Measurements from ENCODE around the gene FTH1. TPM values are rescaled to one million over a fixed set of nuclear protein-coding genes. Genes with fewer than 3 reads are reported as not detected.

Gene FTH1
- total RNA-seq, 2 experiments from 2014 or later: 2,313 to 2,400 TPM

- intact Hi-C loops (cut with DNase I, micrococcal nuclease): loop anchor here in 1 of 2 experiments (5.0 kb wide), 1 partner anchor 52 kb away; no protein-coding TSS in a partner anchor
- H3K4me1 ChIP-seq (ENCODE audit: insufficient read depth, low read length): peaks cover 8% of the 10 kb centered on the region
- peaks cover 24% of the 10 kb centered on the region for H3K27me3 Mint-ChIP-seq
- no peaks in the 10 kb centered on the region for H3K9me3 Mint-ChIP-seq
- no peaks in the 10 kb centered on the region for H3K9me3 ChIP-seq (ENCODE audit: control insufficient read depth in 1 of 2, insufficient read depth in 1 of 2, low read length in 2 of 2)
- ATAC-seq (ENCODE audit: poor library complexity) (peak; percentile 62), DNase-seq (peak in 2 of 14 experiments; percentile 60 to 69)
- no peak for TF ChIP-seq CTCF (IDR thresholded peaks at IDR 0.05)
- no peaks in the 10 kb centered on the region for H3K36me3 ChIP-seq (ENCODE audit: insufficient read depth, low read length)
- POLR2A ChIA-PET: interaction anchor here (0.6 to 3.6 kb wide), 3 partner anchors 19 to 406 kb away, joined by 3 to 20 read pairs (median 3); partner anchors contain the start of gene FTH1
- H3K4me3 Mint-ChIP-seq: no peak overlapping the region
- H3K27ac ChIP-seq (ENCODE audit: low read depth in 1 of 2, low read length in 2 of 2): no peak overlapping the region
- no peaks in the 10 kb centered on the region for H3K4me1 Mint-ChIP-seq (ENCODE audit: low read depth)
- CTCF ChIA-PET: interaction anchor here (0.7 to 3.5 kb wide), 2 partner anchors 50 to 132 kb away, joined by 3 to 20 read pairs; no protein-coding TSS in a partner anchor
- no peaks in the 10 kb centered on the region for H3K36me3 Mint-ChIP-seq (ENCODE audit: low read depth)
- no peak overlapping the region for H3K27ac Mint-ChIP-seq
- no peak overlapping the region for H3K4me3 ChIP-seq (ENCODE audit: low read length)
- peaks cover 8% of the 10 kb centered on the region in 2 experiments for H3K27me3 ChIP-seq (ENCODE audit: control insufficient read depth in 1 of 2, insufficient read depth in 2 of 2, low read length in 2 of 2)
These were observed 18.0 kb downstream of the FTH1 start for GRCh38 chr11:61949169-61950034.

- H3K27me3 Mint-ChIP-seq: peaks cover 16% of the 10 kb centered on the region
- DNase-seq (no peak), ATAC-seq (ENCODE audit: poor library complexity) (no peak)
- POLR2A ChIA-PET: interaction anchor here (0.8 to 3.6 kb wide), 3 partner anchors 19 to 159 kb away, joined by 3 to 20 read pairs (median 3); partner anchors contain the start of gene FTH1
- no peaks in the 10 kb centered on the region for H3K9me3 Mint-ChIP-seq
- intact Hi-C loops (cut with DNase I, micrococcal nuclease): loop anchor here in 1 of 2 experiments (5.0 kb wide), 1 partner anchor 51 kb away; no protein-coding TSS in a partner anchor
- H3K27ac ChIP-seq (ENCODE audit: low read depth in 1 of 2, low read length in 2 of 2): no peak overlapping the region
- no peak overlapping the region for H3K4me3 ChIP-seq (ENCODE audit: low read length)
- no peaks in the 10 kb centered on the region for H3K4me1 Mint-ChIP-seq (ENCODE audit: low read depth)
- TF ChIP-seq CTCF (IDR thresholded peaks at IDR 0.05): no peak
- H3K36me3 ChIP-seq (ENCODE audit: insufficient read depth, low read length): no peaks in the 10 kb centered on the region
- peaks cover 8% of the 10 kb centered on the region for H3K4me1 ChIP-seq (ENCODE audit: insufficient read depth, low read length)
- H3K4me3 Mint-ChIP-seq: no peak overlapping the region
- H3K27ac Mint-ChIP-seq: no peak overlapping the region
- H3K36me3 Mint-ChIP-seq (ENCODE audit: low read depth): no peaks in the 10 kb centered on the region
- H3K9me3 ChIP-seq (ENCODE audit: control insufficient read depth in 1 of 2, insufficient read depth in 1 of 2, low read length in 2 of 2): no peaks in the 10 kb centered on the region
- H3K27me3 ChIP-seq (ENCODE audit: control insufficient read depth in 1 of 2, insufficient read depth in 2 of 2, low read length in 2 of 2): peaks cover 0 to 5% of the 10 kb centered on the region in 2 experiments
- CTCF ChIA-PET: interaction anchor here (0.7 to 3.5 kb wide), 22 partner anchors 11 to 310 kb away, joined by 3 to 73 read pairs (median 5); partner anchors contain the start of gene FTH1
These were observed 18.9 kb downstream of the FTH1 start for GRCh38 chr11:61948505-61948904.

GRCh38 chr11:61947486-61948210 lies 19.8 kb downstream of the FTH1 start:
- H3K9me3 Mint-ChIP-seq: no peaks in the 10 kb centered on the region
- H3K4me3 Mint-ChIP-seq: no peak overlapping the region
- TF ChIP-seq CTCF (IDR thresholded peaks at IDR 0.05): peak; percentile 70
- no peaks in the 10 kb centered on the region for H3K36me3 Mint-ChIP-seq (ENCODE audit: low read depth)
- POLR2A ChIA-PET: interaction anchor here (0.7 to 3.6 kb wide), 7 partner anchors 9 to 160 kb away, joined by 3 to 20 read pairs (median 3); partner anchors contain the start of gene FTH1
- no peaks in the 10 kb centered on the region for H3K36me3 ChIP-seq (ENCODE audit: insufficient read depth, low read length)
- no peak overlapping the region for H3K4me3 ChIP-seq (ENCODE audit: low read length)
- CTCF ChIA-PET: interaction anchor here (0.6 to 3.5 kb wide), 32 partner anchors 10 to 367 kb away, joined by 3 to 73 read pairs (median 4); partner anchors contain the start of gene FTH1
- DNase-seq (peak; percentile 42 to 81 (median 58)), ATAC-seq (ENCODE audit: poor library complexity) (peak; percentile 87)
- H3K27ac ChIP-seq (ENCODE audit: low read depth in 1 of 2, low read length in 2 of 2): no peak overlapping the region
- peaks cover 0 to 3% of the 10 kb centered on the region in 2 experiments for H3K27me3 ChIP-seq (ENCODE audit: control insufficient read depth in 1 of 2, insufficient read depth in 2 of 2, low read length in 2 of 2)
- H3K27ac Mint-ChIP-seq: no peak overlapping the region
- H3K4me1 ChIP-seq (ENCODE audit: insufficient read depth, low read length): peaks cover 8% of the 10 kb centered on the region
- intact Hi-C loops (cut with DNase I, micrococcal nuclease): loop anchor here (1.0 to 5.0 kb wide), 5 partner anchors 48 to 150 kb away; no protein-coding TSS in a partner anchor
- H3K4me1 Mint-ChIP-seq (ENCODE audit: low read depth): no peaks in the 10 kb centered on the region
- H3K9me3 ChIP-seq (ENCODE audit: control insufficient read depth in 1 of 2, insufficient read depth in 1 of 2, low read length in 2 of 2): no peaks in the 10 kb centered on the region
- H3K27me3 Mint-ChIP-seq: peaks cover 16% of the 10 kb centered on the region
